Spinal cord (tissue), 10 donors: ENCODE results near the gene SULT1A1. TPM values are rescaled to one million over a fixed set of nuclear protein-coding genes. Genes with fewer than 3 reads are reported as not detected.

ENCODE experiments used
- DNase-seq, 6 donors: peaks; one replicate each; pipeline versions ENCODE4 v3.0.0 to v3.0.0-alpha.2; 2013 to 2015; ENCODE audit warnings: low spot score in 6 of 6, low read depth in 4 of 6
- H3K27ac ChIP-seq: one replicate; pipeline ENCODE4 v1.5.1; 2013; ENCODE audit warnings: low read depth, low read length, control low read depth
- H3K27me3 ChIP-seq: one replicate; pipeline ENCODE4 v1.6.1; 2013; ENCODE audit warnings: low read length; ENCODE audit not compliant: control insufficient read depth, insufficient read depth
- H3K36me3 ChIP-seq: one replicate; pipeline ENCODE4 v1.6.1; 2013; ENCODE audit warnings: low read length; ENCODE audit not compliant: control insufficient read depth, insufficient read depth
- H3K4me1 ChIP-seq: one replicate; pipeline ENCODE4 v1.6.1; 2013; ENCODE audit warnings: low read length; ENCODE audit not compliant: control insufficient read depth, insufficient read depth
- H3K4me3 ChIP-seq: one replicate; pipeline ENCODE4 v1.5.1; 2013; ENCODE audit warnings: low read depth, low read length, control low read depth
- H3K9me3 ChIP-seq: one replicate; pipeline ENCODE4 v1.6.1; 2013; ENCODE audit warnings: low read length; ENCODE audit not compliant: control insufficient read depth, insufficient read depth
- WGBS: methylation state at CpG from one replicate; pipeline ENCODE4 v1.1.5; 2013; ENCODE audit warnings: missing lambda C conversion rate; ENCODE audit not compliant: insufficient coverage; 5-methylcytosine and 5-hydroxymethylcytosine counted together
- polyA plus RNA-seq, 2 donors: library from polyadenylated mRNA; unstranded; fragments of 120-200 nt; gene quantifications; one replicate each; pipeline ENCODE4 v1.2.1, GENCODE V29; 2013; ENCODE audit not compliant: insufficient read length in 2 of 2
- total RNA-seq, 2 donors: library from RNA; depleted of rRNA in 1 of 2; stranded (reverse); fragments of 120-200 nt in 1 of 2; fragments of >200 nt in 1 of 2; gene quantifications; one replicate each; pipeline versions ENCODE4 v1.2.3 to v1.2.4, GENCODE V29; 2013 to 2014
- donor health status: healthy.

Gene SULT1A1
- total and polyA plus RNA-seq, 4 donors, result 18.8 to 73.9 (median 29.8) TPM

GRCh38 chr16:28580726-28581315 is 29.0 kb downstream of the SULT1A1 start:
- DNase-seq, result no peak
- no peak overlapping the region for H3K4me3 ChIP-seq
- H3K36me3 ChIP-seq, result peaks cover 42% of the 10 kb centered on the region
- H3K9me3 ChIP-seq, result no peaks in the 10 kb centered on the region
- H3K27ac ChIP-seq, result no peak overlapping the region
- no peaks in the 10 kb centered on the region for H3K27me3 ChIP-seq
- WGBS, result 93% methylated on average over 12 of the region's 15 CpGs
- no peaks in the 10 kb centered on the region for H3K4me1 ChIP-seq

- Histone ChIP-seq H3K27ac (no peak overlapping the region), H3K4me1 (peaks cover 13% of the 10 kb centered on the region), H3K4me3 (no peak overlapping the region), H3K27me3 (no peaks in the 10 kb centered on the region), H3K9me3 (no peaks in the 10 kb centered on the region), H3K36me3 (peaks cover 4% of the 10 kb centered on the region)
- no peak for DNase-seq
- 94% methylated on average over 3 of the region's 8 CpGs for WGBS
Observed at GRCh38 chr16:28575446-28576109, 34.3 kb downstream of the SULT1A1 start.

GRCh38 chr16:28574925-28575324 is 34.9 kb downstream of the SULT1A1 start:
- Histone ChIP-seq H3K4me1 (peaks cover 13% of the 10 kb centered on the region), H3K4me3 (no peak overlapping the region), H3K27me3 (no peaks in the 10 kb centered on the region), H3K9me3 (no peaks in the 10 kb centered on the region), H3K36me3 (no peaks in the 10 kb centered on the region), H3K27ac (no peak overlapping the region)
- WGBS, result no CpG with 5 or more reads among the region's 2 CpGs
- no peak for DNase-seq

GRCh38 chr16:28573738-28574718 is 35.8 kb downstream of the SULT1A1 start:
- Histone ChIP-seq H3K4me1 (peaks cover 13% of the 10 kb centered on the region), H3K4me3 (no peak overlapping the region), H3K9me3 (no peaks in the 10 kb centered on the region), H3K27me3 (no peaks in the 10 kb centered on the region), H3K27ac (peak overlapping the region; percentile 11), H3K36me3 (no peaks in the 10 kb centered on the region)
- 82% methylated on average over 17 of the region's 17 CpGs for WGBS
- DNase-seq, result no peak

- 36% methylated on average over 15 of the region's 15 CpGs for WGBS
- DNase-seq, result peak in 2 of 6 donors; percentile 1 to 69
- H3K27me3 ChIP-seq, result no peaks in the 10 kb centered on the region
- H3K36me3 ChIP-seq, result no peaks in the 10 kb centered on the region
- peak overlapping the region; percentile 16 for H3K27ac ChIP-seq
- H3K4me1 ChIP-seq, result peaks cover 13% of the 10 kb centered on the region
- H3K4me3 ChIP-seq, result no peak overlapping the region
- no peaks in the 10 kb centered on the region for H3K9me3 ChIP-seq
Observed at GRCh38 chr16:28572696-28573510, 36.9 kb downstream of the SULT1A1 start.

GRCh38 chr16:28569968-28570752 is 39.7 kb downstream of the SULT1A1 start:
- no peaks in the 10 kb centered on the region for H3K27me3 ChIP-seq
- peaks cover 13% of the 10 kb centered on the region for H3K4me1 ChIP-seq
- 100% methylated on average over 1 of the region's 4 CpGs for WGBS
- peaks cover 2% of the 10 kb centered on the region for H3K36me3 ChIP-seq
- no peak overlapping the region for H3K4me3 ChIP-seq
- no peak overlapping the region for H3K27ac ChIP-seq
- DNase-seq, result no peak
- no peaks in the 10 kb centered on the region for H3K9me3 ChIP-seq

GRCh38 chr16:28569021-28569420 is 40.8 kb downstream of the SULT1A1 start:
- no peak for DNase-seq
- H3K27ac ChIP-seq, result no peak overlapping the region
- no peaks in the 10 kb centered on the region for H3K27me3 ChIP-seq
- 93% methylated on average over 2 of the region's 5 CpGs for WGBS
- H3K4me1 ChIP-seq, result peaks cover 13% of the 10 kb centered on the region
- no peaks in the 10 kb centered on the region for H3K9me3 ChIP-seq
- peaks cover 6% of the 10 kb centered on the region for H3K36me3 ChIP-seq
- H3K4me3 ChIP-seq, result no peak overlapping the region

- Histone ChIP-seq H3K27me3 (no peaks in the 10 kb centered on the region), H3K9me3 (no peaks in the 10 kb centered on the region), H3K27ac (no peak overlapping the region), H3K36me3 (peaks cover 6% of the 10 kb centered on the region), H3K4me3 (no peak overlapping the region), H3K4me1 (peaks cover 2% of the 10 kb centered on the region)
- WGBS, result 100% methylated on average over 1 of the region's 2 CpGs
- DNase-seq, result no peak
Observed at GRCh38 chr16:28567292-28567691, 42.6 kb downstream of the SULT1A1 start.
